Ovary (tissue), 3 donors: ENCODE data around the gene OTOL1.

Experiments used
- EP300 ChIP-seq: sonication (generic); formaldehyde crosslinking; IDR thresholded peaks from one replicate; pipeline ENCODE4 v1.6.1; 2017; ENCODE audit warnings: antibody characterized with exemption
- POLR2A ChIP-seq: fragments of 450-650 bp; IDR thresholded peaks from one replicate; pipeline ENCODE4 v1.6.1; 2017; ENCODE audit warnings: antibody characterized with exemption, mild to moderate bottlenecking, moderate library complexity
- TF ChIP-seq, protein P1 (sequence below), 3 donors: fragments of 450-650 bp in 2 of 3; fragments of 200-600 bp in 1 of 3; IDR thresholded peaks; one replicate each; pipeline versions ENCODE4 v1.5.1 to v1.8.0; 2016 to 2022; ENCODE audit warnings: antibody characterized with exemption in 3 of 3, mild to moderate bottlenecking in 1 of 3
- donor health status: DM: no; HTN: no; CAD: no.

- no peak for TF ChIP-seq POLR2A
- TF ChIP-seq, protein P1, sequence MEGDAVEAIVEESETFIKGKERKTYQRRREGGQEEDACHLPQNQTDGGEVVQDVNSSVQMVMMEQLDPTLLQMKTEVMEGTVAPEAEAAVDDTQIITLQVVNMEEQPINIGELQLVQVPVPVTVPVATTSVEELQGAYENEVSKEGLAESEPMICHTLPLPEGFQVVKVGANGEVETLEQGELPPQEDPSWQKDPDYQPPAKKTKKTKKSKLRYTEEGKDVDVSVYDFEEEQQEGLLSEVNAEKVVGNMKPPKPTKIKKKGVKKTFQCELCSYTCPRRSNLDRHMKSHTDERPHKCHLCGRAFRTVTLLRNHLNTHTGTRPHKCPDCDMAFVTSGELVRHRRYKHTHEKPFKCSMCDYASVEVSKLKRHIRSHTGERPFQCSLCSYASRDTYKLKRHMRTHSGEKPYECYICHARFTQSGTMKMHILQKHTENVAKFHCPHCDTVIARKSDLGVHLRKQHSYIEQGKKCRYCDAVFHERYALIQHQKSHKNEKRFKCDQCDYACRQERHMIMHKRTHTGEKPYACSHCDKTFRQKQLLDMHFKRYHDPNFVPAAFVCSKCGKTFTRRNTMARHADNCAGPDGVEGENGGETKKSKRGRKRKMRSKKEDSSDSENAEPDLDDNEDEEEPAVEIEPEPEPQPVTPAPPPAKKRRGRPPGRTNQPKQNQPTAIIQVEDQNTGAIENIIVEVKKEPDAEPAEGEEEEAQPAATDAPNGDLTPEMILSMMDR (IDR thresholded peaks at IDR 0.05), result no peak
- no peak for TF ChIP-seq EP300
Observed at GRCh38 chr3:161496508-161496907, at the start of gene OTOL1.
